Measurements from ENCODE around the gene EVI2B. TPM values are rescaled to one million over a fixed set of nuclear protein-coding genes. Genes with fewer than 3 reads are reported as not detected.
"Not testable (repeated sequence)": the region's sequence is repeated elsewhere in the genome, so short reads cannot be mapped to it uniquely, and the experiment has no call there.

The EVI2B gene
- total RNA-seq, 1 donor from 2014 or later, result 1.8 TPM

DNA sequence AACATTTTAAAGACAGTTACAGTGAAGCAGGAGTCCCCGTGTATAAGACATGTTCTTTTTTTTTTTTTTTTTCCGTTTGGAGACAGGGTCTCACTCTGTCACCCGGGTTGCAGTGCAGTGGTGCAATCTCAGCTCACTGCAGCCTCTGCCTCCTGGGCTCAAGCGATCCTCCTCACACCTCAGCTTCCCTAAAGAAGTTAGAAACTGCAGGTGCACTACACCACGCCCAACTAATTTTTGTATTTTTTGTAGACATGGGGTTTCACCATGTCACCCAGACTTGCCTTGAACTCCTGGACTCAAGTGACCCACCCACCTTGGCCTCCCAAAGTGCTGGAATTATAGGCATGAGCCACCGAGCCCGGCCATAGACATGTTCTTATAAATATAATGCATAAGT lies 3.0 kb downstream of the EVI2B start:
- no peak for DNase-seq (ENCODE audit: low read depth)

DNA sequence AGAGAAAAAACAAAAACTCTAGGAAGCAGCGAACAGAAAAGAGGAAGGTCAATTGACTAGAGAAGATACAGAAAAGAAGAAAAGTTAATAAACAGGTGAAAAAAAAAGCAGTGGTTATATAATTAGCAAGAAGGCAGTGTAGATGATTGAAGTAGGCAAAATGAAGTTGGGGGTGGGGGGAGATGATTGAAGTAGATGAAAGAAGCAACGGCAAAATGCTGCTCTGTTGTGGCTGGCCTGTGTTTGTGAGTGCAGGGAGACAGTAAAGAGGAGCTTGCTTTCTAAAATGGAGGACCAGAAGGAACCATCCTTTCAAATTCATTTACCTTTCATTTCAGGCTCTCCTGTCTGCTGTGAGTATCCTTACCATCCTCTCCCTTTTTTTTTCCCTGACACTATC lies 3.6 kb downstream of the EVI2B start:
- DNase-seq (ENCODE audit: low read depth), result no peak

DNA sequence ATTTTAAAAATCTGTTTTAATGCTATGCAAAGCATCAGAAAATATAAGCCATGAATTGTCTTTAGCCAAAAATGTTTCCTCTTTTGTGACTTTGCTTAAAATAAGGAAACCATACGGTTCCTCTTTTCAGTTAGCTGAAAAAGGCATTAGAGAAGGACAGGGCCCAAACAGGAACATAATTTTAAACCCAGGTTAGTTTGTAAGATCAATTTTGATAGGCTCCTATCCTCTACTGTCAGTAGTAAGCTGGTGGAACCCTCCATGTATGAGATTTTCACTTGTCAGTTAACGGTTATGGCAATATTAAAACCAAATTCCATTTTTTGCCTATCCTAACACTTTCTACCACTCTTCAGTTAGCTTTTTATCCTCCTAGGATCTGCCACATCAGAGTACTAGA lies 4.3 kb downstream of the EVI2B start:
- no peak for DNase-seq (ENCODE audit: low read depth)

DNA sequence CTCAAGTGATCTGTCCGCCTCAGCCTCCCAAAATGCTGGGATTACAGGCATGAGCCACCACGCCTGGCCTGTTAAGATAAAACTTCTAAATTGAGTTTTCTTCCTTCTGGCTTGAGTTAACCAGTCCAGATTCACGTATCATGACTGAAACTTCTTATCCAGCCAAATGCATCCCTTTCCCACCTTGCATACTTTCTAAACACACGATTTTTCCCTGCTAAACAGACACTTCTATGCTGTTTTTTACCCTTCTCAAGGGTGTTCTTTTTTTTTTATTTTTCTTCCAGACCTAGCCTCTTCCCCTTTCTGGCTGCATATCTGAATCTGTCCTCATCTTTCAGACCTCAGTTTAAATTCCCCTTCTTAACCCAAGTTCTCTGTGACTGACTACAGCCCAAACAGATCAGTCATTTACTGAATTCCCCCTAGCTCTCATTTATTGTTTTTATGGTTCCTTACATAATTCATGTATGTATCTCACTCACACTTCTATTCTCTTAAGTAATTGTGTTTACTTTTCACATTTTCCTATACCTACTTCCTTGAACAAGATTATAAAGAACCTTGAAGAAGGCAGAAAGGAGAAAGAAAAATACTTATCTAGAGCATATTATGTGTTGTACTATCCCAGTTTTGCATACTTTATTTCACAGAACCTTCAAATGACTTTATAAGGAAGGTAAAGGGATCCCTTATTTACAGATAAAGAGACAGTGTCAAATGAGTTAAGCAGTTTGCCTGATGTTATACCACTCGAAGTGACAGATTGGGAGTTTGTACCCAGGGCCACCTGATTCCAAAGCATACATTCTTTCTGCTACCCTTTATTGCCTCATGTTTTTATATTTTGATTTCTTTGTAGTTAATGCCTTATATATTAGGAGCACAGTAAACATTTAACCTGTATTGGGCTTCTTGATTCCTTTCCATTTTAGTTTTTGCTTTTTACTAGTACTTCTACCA lies 5.2 kb downstream of the EVI2B start:
- DNase-seq (ENCODE audit: low read depth), result no peak

DNA sequence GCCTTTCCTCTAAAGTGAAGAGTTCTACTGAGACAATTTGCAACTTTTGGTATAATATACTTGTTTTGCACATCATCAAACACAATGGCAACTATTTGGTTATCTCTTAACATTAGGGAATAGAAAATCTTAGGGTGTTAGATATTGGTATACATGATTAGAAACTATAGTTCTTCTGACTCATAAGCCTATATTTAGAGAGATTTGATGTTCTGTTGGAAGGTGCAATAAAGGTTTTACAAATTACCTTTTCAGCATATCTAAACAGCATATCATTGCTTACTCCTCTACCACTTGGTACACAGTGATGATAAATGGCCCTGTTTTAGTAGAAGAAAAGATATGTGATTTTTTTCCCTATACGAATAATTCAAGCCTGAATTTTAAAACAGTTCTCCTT lies 6.2 kb downstream of the EVI2B start:
- no peak for DNase-seq (ENCODE audit: low read depth)

DNA sequence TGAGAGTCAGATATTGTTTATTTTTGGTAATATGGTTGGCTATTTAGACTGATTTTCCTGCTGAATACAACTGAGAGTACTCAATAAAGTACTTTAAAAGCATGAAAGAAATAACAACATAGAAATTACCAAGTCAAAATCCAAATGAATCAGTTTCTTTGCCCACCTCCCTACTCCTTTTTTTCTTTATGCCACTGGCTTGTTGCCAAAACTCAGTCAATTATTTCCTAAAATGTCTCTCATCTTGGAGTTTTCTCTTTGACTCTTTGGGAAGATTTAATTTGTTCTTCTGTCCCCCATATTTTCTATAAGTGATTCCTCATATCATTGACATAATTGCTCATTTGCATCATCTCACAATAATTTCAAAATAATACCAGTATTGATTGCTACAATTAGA lies 14.2 kb downstream of the EVI2B start:
- no peak for DNase-seq (ENCODE audit: low read depth)

DNA sequence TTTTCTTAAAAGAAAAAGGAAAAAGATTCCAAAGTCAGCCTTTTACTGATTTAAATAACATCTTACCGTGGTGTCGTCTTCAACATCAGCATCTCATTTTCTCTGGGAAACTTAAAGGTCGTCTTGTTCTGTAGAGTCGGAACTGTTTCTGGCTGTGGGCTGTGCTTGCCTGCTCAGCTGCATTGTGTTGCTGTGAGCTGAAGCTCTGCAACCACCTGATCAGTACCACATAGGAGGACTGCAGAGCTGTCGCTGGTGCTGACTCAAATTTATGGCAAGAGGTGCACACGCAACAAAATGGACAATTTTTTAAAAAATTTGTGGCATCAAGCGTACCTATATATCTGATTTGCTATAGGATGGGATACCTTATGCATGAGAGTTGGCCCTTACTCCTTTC lies 16.8 kb downstream of the EVI2B start, which contains the start of gene OMG:
TSS of gene OMG (minus strand) at position 150 of the 400 bp plus-strand sequence. CDS start 908 bp downstream, outside the sequence.
- no peak for DNase-seq (ENCODE audit: low read depth)

DNA sequence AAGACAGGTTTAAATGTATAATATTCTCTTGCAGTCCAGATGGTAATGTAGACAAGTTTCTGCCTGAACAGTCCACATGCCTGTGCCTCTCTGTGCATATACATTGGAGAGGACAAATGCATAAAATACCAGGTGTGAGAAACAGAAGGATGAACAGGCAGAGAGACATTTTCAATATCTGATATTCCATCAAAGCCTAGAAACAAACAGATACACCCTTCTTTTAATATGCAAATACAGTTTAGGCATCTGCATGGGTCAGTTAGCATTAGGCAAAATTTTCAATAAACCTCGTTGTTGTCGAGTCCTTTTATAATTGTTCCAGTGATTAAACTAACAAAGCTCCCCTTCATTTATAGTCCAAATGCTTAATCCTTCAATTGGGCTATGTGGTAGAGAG lies 17.7 kb downstream of the EVI2B start:
- no peak for DNase-seq (ENCODE audit: low read depth)

DNA sequence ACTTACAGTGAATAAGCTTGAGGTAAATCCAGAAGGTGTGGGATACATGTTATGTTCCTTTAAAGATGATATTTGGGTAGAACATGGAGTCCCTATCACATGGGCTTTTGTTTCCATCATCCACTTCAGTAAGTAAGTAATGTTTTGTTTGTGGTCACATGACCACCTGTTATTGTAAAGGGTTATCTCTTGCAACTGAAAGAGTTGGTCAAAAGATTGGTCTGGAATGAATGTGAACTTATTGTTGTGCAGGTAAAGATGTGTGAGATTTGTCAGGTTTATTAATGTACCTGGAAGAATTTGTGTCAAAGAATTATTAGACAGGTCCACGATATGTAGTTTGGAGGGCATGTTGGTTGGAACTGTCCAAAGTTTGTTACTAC lies 18.4 kb downstream of the EVI2B start:
- no peak for DNase-seq (ENCODE audit: low read depth)

DNA sequence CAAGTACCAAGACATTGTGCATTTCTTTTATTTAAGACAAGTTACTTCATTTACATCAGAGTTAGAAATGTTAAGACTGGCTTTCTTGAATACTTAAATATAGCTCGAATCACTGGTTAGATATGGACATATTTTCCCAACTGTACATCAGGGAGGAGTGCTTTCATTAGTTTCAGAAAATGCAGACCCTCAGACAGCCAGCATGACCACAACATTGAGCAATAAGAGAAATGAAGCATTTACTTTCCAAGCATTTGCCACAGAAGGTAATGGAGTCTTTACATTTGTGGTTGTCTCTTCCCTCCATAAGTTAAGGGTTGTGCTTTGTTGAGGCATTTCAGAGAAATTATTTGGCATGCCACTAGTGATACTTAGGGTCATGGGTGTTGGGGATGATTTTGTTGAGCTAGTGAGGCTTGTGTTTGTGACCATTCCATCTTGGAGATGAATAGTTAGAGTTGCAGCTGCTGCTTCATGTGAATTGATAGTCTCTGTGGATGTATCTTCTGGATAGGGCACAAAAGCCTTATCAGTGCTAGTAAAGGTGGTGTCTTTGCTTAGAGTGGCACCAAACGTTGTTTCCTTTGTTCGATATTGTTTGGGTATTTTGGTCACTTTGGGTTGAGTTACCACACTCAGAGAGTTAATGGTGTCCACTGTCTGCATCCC lies 18.9 kb downstream of the EVI2B start:
- no peak for DNase-seq (ENCODE audit: low read depth)

DNA sequence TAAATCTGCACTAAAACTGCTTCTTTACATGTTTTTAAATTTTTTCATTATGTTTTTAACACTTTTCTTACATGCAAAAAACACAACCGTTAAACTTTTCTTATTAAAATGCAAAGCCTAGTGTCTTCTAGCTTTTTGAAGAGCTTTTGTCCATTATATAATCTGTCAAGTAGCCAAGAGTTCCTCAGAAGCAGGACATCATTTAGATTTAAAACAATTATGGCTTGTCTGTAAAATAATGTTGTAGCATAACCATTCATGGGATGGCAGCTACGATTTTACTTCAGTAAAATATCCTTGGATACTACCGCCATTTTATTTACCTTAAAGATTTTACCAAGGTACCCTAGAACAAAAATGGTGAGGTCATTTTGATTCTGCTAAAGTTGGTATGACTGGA lies 19.6 kb downstream of the EVI2B start:
- DNase-seq (ENCODE audit: low read depth), result no peak

DNA sequence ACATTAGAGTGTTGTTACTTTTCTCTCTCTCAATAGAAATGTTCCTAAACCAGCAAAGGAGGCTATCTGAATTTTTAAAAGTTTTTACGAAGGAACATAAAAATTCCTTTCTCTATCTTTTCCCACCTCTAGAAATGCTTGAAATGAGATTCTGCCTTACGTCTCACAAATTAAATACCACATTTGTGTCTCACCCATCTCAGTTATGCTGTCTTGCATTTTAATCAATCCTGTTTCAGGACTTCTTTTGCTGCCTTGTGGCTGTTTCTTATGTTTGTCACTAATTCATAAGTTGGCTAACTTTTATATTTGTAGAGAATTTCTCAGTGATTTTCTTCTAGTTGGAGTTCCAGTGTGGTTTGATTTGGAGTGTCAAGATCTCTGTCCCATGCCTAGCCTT lies 20.3 kb downstream of the EVI2B start:
- no peak for DNase-seq (ENCODE audit: low read depth)

DNA sequence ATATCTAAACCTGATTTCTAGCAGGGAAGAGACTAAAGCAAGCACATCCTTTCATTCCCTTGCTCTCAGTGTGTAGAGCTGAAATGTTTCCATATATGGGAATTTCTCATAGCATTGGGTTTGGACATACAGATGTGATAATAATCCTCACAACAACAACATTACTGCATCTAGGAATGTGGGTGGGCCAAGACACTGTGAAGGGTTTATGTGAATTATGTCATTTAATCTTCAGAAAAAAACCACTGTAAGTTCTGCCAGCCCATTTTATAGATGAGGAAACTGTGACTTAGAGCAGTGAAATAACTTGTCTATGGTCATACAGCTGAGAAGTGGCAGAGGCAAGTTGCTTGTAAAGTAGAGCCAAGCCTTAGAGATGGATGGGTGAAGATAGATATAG lies 22.0 kb downstream of the EVI2B start:
- no peak for DNase-seq (ENCODE audit: low read depth)

DNA sequence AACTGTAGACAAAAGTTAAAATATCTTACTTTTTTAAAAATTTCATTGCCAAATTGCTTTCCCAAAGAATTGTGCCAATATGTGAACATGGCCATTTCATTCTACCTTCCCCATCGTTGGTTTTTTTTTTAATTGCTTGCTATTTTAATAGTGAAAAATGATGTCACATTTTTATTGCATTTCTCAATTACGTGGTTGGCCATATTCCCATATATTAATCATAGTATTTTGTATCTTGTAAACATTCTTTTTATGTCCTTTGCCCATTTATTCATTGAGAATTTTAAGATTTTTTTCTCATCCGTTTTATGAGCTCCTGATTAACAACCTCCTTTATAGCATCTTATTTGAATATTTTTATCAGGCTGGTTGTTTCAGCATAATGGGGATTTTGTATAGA lies 24.1 kb downstream of the EVI2B start:
- DNase-seq (ENCODE audit: low read depth), result no peak

DNA sequence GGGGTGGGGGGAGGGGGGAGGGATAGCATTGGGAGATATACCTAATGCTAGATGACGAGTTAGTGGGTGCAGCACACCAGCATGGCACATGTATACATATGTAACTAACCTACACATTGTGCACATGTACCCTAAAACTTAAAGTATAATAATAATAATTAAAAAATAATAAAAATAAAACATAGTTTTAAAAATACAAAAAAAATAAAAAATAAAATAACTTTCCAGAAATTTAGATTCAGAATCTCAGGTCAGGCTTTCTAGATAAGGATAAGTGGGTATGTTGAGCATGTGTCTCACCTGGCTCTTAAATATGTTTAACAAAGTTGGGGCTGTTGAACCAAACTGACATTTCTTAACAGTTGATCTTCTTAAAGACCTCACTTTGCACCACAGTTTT lies 25.9 kb downstream of the EVI2B start:
- not testable (repeated sequence) for DNase-seq (ENCODE audit: low read depth)

DNA sequence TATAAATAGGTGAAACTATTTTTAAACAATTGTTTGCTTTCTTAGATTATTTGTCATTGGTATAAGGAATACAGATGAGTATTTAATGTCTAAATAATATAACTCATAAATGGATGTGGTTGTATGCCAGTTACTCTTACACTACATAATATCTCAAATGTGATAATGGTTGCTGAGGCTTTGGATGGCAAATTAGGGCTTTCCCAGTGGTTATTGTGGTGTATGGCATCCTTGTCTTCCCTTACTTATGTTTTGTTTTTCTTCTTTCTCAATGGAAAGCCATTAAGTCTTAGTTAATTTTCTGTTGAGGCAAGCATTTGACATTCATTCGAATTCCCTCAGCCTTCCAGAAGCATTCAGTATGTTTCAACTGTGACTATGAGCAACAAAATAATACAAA lies 27.3 kb downstream of the EVI2B start:
- DNase-seq (ENCODE audit: low read depth), result no peak

DNA sequence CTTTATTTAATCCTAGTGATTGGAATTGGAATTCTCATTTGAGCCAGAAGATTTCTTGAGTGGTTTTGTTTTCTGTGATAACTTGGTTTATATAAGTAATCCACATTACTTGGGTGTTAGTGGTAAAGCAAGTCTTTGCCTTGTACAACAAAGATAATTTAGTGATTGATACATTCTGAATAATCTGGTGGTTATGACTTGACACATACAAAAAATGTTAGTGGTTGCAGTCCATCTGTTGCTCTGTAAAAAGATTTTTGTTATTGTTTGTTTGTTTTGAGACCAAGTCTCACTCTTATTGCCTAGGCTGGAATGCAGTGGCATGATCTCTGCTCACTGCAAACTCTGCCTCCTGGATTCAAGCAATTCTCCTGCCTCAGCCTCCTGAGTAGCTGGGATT lies 30.0 kb downstream of the EVI2B start:
- no peak for DNase-seq (ENCODE audit: low read depth)

DNA sequence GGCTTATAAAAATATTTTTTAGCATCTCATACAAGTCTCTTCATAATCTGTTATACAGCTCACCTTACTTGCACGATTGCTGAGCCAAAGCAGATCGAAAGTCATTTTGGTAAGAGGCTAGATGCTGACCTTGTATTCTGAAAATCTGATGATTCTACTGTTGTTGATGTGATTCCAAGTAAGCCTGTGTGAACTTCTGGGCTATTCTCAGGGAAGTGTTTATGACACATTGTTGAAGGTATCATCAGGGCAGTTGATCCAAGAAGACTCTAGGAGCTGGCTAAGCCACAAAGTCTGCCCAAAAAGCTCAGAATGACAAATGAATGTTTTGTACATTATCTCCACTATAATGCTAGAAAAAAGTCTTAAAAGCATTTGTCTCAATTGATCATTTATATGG lies 32.8 kb downstream of the EVI2B start:
- no peak for DNase-seq (ENCODE audit: low read depth)

DNA sequence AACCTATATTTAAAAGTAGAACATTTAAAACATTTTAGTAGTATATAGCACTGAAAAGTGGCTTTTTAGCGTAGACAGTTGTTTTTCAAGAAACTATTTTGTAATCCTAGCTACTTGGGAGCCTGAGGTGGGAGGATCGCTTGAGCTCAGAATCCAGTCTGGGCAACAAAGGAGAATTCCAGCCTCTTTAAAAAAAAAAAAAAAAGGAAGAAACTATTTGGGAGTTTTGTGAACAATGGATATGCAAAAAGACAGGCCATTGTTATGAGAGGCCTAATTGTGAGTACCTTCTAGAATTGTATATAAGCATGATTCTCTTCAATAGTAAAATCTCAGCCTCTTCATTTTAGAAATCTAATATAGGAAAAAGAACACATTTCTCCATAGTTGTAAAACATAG lies 34.5 kb downstream of the EVI2B start:
- DNase-seq (ENCODE audit: low read depth), result no peak

DNA sequence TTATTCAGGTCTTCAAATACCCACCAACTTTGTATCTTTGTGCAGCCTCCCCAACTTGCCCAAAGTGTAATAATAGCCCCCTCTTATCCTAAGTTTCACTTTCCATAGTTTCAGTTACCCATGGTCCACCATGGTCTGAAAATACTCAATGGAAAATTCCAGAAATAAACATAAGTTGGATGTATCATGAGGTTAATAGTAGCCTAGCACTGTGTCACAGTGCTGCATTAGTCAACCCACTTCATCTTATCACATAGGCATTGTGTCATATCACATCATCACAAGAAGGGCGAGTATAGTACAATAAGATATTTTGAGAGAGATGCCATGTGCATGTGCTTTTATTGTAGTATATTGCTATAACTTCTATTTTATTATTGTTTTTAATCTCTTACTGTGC lies 38.7 kb downstream of the EVI2B start:
- DNase-seq (ENCODE audit: low read depth), result no peak

DNA sequence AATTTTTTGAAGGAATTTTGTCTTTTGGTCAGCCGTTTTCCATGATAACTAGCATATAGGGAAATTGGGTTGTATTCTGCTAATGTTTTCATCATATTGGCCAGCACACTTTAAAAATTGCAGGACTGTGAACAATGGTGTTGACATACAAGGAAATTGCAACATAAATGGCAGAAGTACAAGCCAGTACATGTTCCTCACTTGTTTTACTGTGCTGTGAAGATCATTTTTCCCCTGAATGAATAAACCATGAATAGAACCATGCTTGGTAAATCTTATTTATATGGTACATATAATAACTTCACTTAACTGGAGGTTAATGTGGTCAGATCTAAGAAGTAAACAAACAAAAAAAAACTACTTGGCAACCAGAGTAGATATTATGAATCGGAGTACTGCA lies 39.6 kb downstream of the EVI2B start:
- no peak for DNase-seq (ENCODE audit: low read depth)

DNA sequence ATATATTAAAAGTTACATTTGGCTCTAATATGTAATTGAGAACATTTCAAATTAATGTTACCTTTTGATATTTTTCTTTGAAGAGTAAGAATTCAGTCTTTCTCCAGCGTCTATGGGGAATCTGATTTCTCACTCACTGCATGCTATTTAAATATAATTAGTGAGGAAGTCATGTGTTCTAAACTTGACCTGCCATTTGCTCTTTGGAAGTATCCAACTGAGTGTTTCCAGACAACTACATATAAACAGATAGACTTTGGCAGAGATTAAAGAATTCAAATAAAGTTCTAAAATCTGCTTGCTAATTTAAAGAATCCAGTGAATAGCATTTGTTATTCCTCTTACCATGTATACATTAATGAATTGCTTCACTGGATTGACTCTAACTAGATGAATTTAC lies 40.3 kb downstream of the EVI2B start:
- no peak for DNase-seq (ENCODE audit: low read depth)

DNA sequence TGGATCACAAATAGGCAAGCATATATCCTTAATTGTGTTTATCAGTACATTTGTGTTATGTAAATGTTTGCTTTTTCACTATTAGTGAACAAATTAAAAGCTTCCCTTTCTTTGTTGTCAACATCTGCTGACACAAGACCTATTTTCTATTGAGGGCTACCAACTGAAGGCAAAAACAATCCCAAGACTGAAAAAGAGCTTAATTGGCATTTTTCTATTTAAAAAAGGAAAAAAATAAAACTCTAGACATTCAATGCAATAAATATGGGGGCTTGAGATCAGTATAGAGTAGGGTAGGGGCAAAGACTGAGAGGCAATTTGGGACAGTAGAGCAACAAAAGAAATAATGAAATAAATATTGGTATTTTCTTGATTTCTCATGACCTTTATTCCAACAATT lies 41.1 kb downstream of the EVI2B start:
- DNase-seq (ENCODE audit: low read depth), result no peak
